Common myeloid progenitor, CD34-positive (primary cell): ENCODE measurements around the gene SYCP3.

Experiments used
- CTCF ChIA-PET: fragments of 350-600 bp; sonication (Branson Sonifier 250); formaldehyde crosslinking; loops from one replicate; lab custom pipeline; 2021; ENCODE audit warnings: antibody characterized with exemption; lab: Charles Lee
- POLR2A ChIA-PET: fragments of 350-600 bp; sonication (Branson Sonifier 250); formaldehyde crosslinking; loops from one replicate; lab custom pipeline; 2021; ENCODE audit warnings: antibody characterized with exemption; lab: Charles Lee
- DNase-seq, 3 donors: peaks; one replicate each; pipeline versions ENCODE4 v3.0.0 to v3.0.0-alpha.2; 2013
- H3K27ac ChIP-seq, 2 experiments: 1 replicate in 1 of 2; 2 replicates in 1 of 2; pipeline ENCODE4 v1.7.0; 2013; ENCODE audit warnings: inconsistent platforms in 2 of 2, low read length in 2 of 2, mild to moderate bottlenecking in 2 of 2, low read depth in 1 of 2, moderate library complexity in 1 of 2; ENCODE audit not compliant: severe bottlenecking in 2 of 2, insufficient read depth in 1 of 2, poor library complexity in 1 of 2
- H3K27me3 ChIP-seq, 5 experiments: replicated peaks in 2 of 5; 1 replicate in 3 of 5; 2 replicates in 2 of 5; pipeline versions ENCODE4 v1.6.1 to v1.7.0; 2013; ENCODE audit warnings: low read length in 4 of 5, mild to moderate bottlenecking in 2 of 5, moderate library complexity in 2 of 5, inconsistent platforms in 1 of 5; ENCODE audit not compliant: insufficient read depth in 5 of 5, control insufficient read depth in 4 of 5
- H3K36me3 ChIP-seq, 4 experiments: 1 replicate in 2 of 4; 2 replicates in 2 of 4; pipeline versions ENCODE4 v1.6.1 to v1.7.0; 2013; ENCODE audit warnings: low read length in 3 of 4, control low read depth in 1 of 4, mild to moderate bottlenecking in 1 of 4; ENCODE audit not compliant: control insufficient read depth in 4 of 4, insufficient read depth in 4 of 4
- H3K4me1 ChIP-seq, 4 experiments: 1 replicate in 3 of 4; 2 replicates in 1 of 4; pipeline versions ENCODE4 v1.6.1 to v1.7.1; 2013; ENCODE audit warnings: low read length in 3 of 4, mild to moderate bottlenecking in 3 of 4, control low read depth in 1 of 4, inconsistent platforms in 1 of 4, moderate library complexity in 1 of 4; ENCODE audit not compliant: control insufficient read depth in 4 of 4, insufficient read depth in 4 of 4; ENCODE audit errors: control extremely low read depth in 1 of 4
- H3K4me3 ChIP-seq, 7 experiments: 1 replicate in 4 of 7; 2 replicates in 3 of 7; pipeline versions ENCODE4 v1.5.1 to v1.7.0; 2013; ENCODE audit warnings: mild to moderate bottlenecking in 7 of 7, low read length in 6 of 7, moderate library complexity in 6 of 7, inconsistent platforms in 2 of 7, low read depth in 2 of 7, control low read depth in 1 of 7; ENCODE audit not compliant: insufficient read depth in 4 of 7, control insufficient read depth in 1 of 7; ENCODE audit errors: extremely low read depth in 1 of 7
- H3K9me3 ChIP-seq, 5 experiments: 1 replicate in 4 of 5; 2 replicates in 1 of 5; pipeline versions ENCODE4 v1.6.1 to v1.7.1; 2013; ENCODE audit warnings: low read length in 4 of 5, mild to moderate bottlenecking in 2 of 5, inconsistent platforms in 1 of 5, low read depth in 1 of 5, moderate library complexity in 1 of 5; ENCODE audit not compliant: control insufficient read depth in 4 of 5, insufficient read depth in 2 of 5; ENCODE audit errors: control extremely low read depth in 1 of 5
- WGBS: methylation state at CpG from one replicate; pipeline ENCODE4 v1.1.5; 2013; ENCODE audit not compliant: insufficient coverage; 5-methylcytosine and 5-hydroxymethylcytosine counted together

The SYCP3 gene

DNA sequence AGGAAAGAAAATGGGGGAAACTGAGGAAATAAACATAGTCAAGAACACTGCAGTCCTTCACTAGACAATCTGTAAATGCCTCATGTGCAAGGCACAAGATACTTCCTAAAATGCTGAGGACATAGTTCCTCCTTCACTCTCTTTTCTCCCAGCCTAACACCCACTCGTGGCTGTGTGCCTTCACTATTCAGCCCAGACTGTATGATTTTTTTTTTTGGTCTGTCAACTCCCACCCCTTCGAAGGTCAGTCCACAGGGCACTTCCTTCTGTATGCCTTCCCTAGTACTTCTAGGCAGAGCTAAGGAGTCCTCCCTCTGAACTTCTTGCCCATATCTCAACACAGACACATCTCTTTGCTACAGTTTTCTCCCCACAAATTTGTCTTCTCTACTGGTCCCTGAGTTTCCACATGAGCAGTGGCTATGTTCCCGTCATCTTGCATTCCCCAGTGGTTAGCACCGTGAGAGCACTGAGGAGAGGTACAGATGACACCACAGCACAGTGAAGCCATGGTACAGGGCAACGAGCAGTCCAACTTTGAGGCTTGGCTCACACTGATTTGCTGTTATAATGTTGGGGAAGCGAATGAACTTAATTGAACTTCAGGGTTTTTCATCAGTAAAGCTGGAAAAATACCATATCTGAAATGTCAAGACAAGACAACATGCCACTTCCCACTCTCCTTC is 24.1 kb upstream of the SYCP3 start:
- Histone ChIP-seq H3K4me1 (peaks cover 0 to 9% (median 6%) of the 10 kb centered on the region in 4 experiments), H3K4me3 (no peak overlapping the region), H3K36me3 (peaks cover 16 to 71% (median 46%) of the 10 kb centered on the region in 4 experiments), H3K27ac (no peak overlapping the region), H3K27me3 (no peaks in the 10 kb centered on the region), H3K9me3 (no peaks in the 10 kb centered on the region)
- CTCF ChIA-PET, result interaction anchor here (1.8 to 3.0 kb wide), 3 partner anchors 9 to 349 kb away, joined by 5 to 15 read pairs (median 6); no protein-coding TSS in a partner anchor
- DNase-seq, result no peak
- POLR2A ChIA-PET, result no interaction called here
- 65% methylated on average over 5 of the region's 6 CpGs for WGBS

- ChIA-PET POLR2A (no interaction called here), CTCF (interaction anchor here (1.1 to 3.0 kb wide), 3 partner anchors 11 to 347 kb away, joined by 4 to 15 read pairs (median 5); no protein-coding TSS in a partner anchor)
- no peaks in the 10 kb centered on the region for H3K9me3 ChIP-seq
- peaks cover 14 to 61% (median 40%) of the 10 kb centered on the region in 4 experiments for H3K36me3 ChIP-seq
- no peak overlapping the region for H3K27ac ChIP-seq
- H3K4me3 ChIP-seq, result no peak overlapping the region
- no peak for DNase-seq
- no peaks in the 10 kb centered on the region for H3K27me3 ChIP-seq
- 100% methylated on average over 3 of the region's 4 CpGs for WGBS
- H3K4me1 ChIP-seq, result peaks cover 0 to 9% (median 6%) of the 10 kb centered on the region in 4 experiments
Measured at GRCh38 chr12:101761781-101762180, 22.5 kb upstream of the SYCP3 start.

DNA sequence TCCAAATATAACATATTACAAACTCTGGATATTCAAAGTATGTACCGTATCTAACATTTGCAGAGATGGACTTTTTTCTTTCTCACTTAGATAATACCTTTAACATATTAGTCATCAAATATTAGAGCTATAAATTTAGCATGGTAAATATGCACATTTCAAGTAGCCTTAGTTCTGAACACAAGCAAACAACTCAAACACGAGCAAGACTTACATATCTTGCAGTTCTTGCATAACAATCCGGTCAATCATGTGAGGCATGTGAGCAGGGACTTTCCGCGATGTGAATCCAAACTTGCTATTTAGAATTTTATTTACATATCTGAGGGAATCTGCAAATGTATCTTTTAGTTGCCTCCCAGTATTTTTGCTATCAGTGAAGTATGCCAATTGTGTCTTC is 22.1 kb upstream of the SYCP3 start:
- DNase-seq, result no peak
- peaks cover 0 to 9% (median 6%) of the 10 kb centered on the region in 4 experiments for H3K4me1 ChIP-seq
- no peaks in the 10 kb centered on the region for H3K9me3 ChIP-seq
- no CpG with 5 or more reads among the region's 5 CpGs for WGBS
- H3K27me3 ChIP-seq, result no peaks in the 10 kb centered on the region
- ChIA-PET CTCF (interaction anchor here (0.7 to 3.0 kb wide), 5 partner anchors 11 to 347 kb away, joined by 3 to 15 read pairs (median 4); no protein-coding TSS in a partner anchor), POLR2A (no interaction called here)
- no peak overlapping the region for H3K4me3 ChIP-seq
- peaks cover 17 to 61% (median 39%) of the 10 kb centered on the region in 4 experiments for H3K36me3 ChIP-seq
- no peak overlapping the region for H3K27ac ChIP-seq

DNA sequence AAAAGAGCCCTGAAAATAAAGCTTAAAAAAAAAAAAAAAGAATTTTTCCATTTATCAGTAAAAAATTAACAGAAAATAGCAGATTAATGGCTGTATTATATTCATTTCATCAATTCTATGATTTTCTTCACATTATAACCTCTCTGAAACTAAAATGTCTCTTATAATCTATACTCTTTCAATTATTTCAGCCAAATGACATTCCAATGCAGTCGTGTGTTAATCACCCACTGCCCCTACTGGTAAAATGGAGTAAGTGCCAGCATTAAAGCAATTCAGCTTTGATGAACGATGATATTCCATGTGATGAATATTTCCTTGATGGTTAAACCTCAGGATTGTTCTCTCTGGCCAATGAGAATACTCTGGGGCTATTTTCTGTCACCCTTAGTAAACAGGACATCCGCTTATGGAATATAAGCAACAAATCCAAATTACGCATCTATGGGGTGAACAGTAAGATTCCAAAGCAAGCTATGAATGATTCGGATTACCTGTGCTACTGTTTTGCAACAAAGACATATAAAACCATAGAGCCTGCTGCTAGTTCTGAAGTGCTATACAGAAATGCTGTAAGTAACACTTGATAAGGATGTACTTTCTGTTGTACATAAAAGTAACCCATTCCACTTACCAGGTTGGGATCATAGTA is 20.3 kb upstream of the SYCP3 start:
- Histone ChIP-seq H3K4me3 (no peak overlapping the region), H3K36me3 (peaks cover 9 to 65% (median 34%) of the 10 kb centered on the region in 4 experiments), H3K4me1 (peaks cover 0 to 9% (median 6%) of the 10 kb centered on the region in 4 experiments), H3K27ac (no peak overlapping the region), H3K9me3 (no peaks in the 10 kb centered on the region), H3K27me3 (no peaks in the 10 kb centered on the region)
- POLR2A ChIA-PET, result interaction anchor here (0.6 kb wide), 2 partner anchors 111 to 160 kb away, joined by 3 read pairs; no protein-coding TSS in a partner anchor
- 11% methylated on average over 1 of the region's 5 CpGs for WGBS
- CTCF ChIA-PET, result interaction anchor here (0.6 to 1.8 kb wide), 14 partner anchors 12 to 365 kb away, joined by 3 to 6 read pairs (median 4); partner anchors contain the start of genes ARL1 and SYCP3
- DNase-seq, result peak in 2 of 3 donors; percentile 63 to 64

DNA sequence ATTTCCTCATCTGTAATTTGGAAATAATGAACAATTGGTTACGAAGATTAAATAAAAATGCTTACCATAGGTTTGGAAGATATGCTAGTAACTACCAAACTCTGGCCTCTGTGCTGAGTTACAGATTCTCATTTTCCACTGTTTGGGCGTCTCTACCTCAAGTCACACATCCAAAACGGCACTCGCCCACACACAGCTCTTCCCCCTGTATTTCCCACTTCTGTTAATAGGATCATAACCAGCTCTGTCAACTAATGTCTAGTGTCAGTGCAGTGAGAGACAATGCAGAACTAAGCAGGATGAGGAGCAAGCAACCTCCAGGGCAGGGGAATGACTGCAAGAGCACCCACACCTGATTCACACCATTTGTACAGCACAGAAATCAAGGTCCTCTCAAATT is 10.9 kb upstream of the SYCP3 start:
- Histone ChIP-seq H3K36me3 (peaks cover 14 to 82% (median 55%) of the 10 kb centered on the region in 4 experiments), H3K27ac (no peak overlapping the region), H3K4me1 (peaks cover 0 to 7% (median 0%) of the 10 kb centered on the region in 4 experiments), H3K27me3 (no peaks in the 10 kb centered on the region), H3K9me3 (no peaks in the 10 kb centered on the region), H3K4me3 (no peak overlapping the region)
- ChIA-PET CTCF (interaction anchor here (0.6 kb wide), 1 partner anchor 181 kb away, joined by 3 read pairs; no protein-coding TSS in a partner anchor), POLR2A (no interaction called here)
- DNase-seq, result no peak
- WGBS, result 100% methylated on average over 1 of the region's 4 CpGs

- ChIA-PET CTCF (interaction anchor here (0.6 kb wide), 1 partner anchor 180 kb away, joined by 3 read pairs; no protein-coding TSS in a partner anchor), POLR2A (no interaction called here)
- no peak for DNase-seq
- whole genome bisulfite sequencing, result 82% methylated on average over 4 of the region's 4 CpGs
- Histone ChIP-seq H3K4me1 (peaks cover 0 to 7% (median 0%) of the 10 kb centered on the region in 4 experiments), H3K9me3 (no peaks in the 10 kb centered on the region), H3K27me3 (no peaks in the 10 kb centered on the region), H3K4me3 (no peak overlapping the region), H3K36me3 (peaks cover 14 to 87% (median 57%) of the 10 kb centered on the region in 4 experiments), H3K27ac (no peak overlapping the region)
Measured at GRCh38 chr12:101749657-101750056, 10.4 kb upstream of the SYCP3 start.
